ENCODE measurements around the gene CAST.

CAST gene

GRCh38 chr5:96699186-96699820, 37.1 kb downstream of the CAST start:
- FAIRE-seq (no peak), DNase-seq (ENCODE audit: insufficient read length, low spot score) (no peak)
- no peak for TF ChIP-seq CTCF (IDR thresholded peaks at IDR 0.05; ENCODE audit: insufficient read depth, missing control alignments)

- no peak for TF ChIP-seq CTCF (IDR thresholded peaks at IDR 0.05; ENCODE audit: insufficient read depth, missing control alignments)
- peak; percentile 77 for DNase-seq (ENCODE audit: insufficient read length, low spot score)
- no peak for FAIRE-seq
Observed at GRCh38 chr5:96702503-96703383, 40.6 kb downstream of the CAST start.

DNA sequence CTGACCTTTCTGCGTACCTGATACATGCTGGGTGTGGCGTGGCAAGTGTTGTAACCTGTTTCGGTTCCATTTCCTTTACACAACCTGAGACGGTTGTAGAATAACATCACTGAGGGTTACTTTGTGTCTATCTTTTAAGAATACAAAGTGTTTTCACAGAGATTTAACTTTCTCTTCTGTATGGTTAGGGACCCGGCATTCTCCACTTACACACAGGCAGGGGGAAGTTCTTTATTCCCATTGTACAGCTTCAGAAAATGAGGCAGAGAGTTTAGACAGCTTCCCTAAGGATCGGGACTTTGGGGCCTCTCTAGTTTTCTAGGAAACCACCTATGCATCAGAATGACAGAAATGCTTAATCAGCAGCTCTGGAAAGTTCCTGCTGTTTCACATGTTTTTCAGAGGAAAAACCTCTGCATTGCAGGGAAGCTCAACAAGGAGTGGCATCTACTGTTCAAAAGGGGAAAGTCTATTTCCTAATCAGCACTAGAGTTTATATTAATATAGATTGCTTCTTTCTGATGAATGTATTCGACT, 41.3 kb downstream of the CAST start:
- FAIRE-seq (no peak), DNase-seq (ENCODE audit: insufficient read length, low spot score) (no peak)
- TF ChIP-seq CTCF (IDR thresholded peaks at IDR 0.05; ENCODE audit: insufficient read depth, missing control alignments), result no peak

DNA sequence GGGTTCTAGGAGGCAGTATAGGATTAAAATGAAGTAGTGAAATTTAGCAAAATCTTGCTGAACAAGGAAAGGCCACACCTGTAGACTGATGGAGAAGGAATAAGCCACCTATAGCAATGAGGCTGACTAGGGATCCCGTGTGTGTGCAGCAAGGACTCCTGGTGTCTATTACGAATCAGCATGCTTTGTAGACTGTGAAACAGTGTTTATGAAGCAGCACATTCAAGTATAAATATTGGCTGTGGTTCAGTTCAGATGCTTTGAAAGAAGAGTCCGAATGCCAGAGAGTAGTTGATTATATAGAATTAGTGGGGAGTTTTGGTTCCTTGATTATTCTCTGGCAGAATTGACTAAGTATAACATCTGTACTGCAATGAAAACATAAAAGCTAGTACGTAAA, 41.8 kb downstream of the CAST start:
- FAIRE-seq, result no peak

DNA sequence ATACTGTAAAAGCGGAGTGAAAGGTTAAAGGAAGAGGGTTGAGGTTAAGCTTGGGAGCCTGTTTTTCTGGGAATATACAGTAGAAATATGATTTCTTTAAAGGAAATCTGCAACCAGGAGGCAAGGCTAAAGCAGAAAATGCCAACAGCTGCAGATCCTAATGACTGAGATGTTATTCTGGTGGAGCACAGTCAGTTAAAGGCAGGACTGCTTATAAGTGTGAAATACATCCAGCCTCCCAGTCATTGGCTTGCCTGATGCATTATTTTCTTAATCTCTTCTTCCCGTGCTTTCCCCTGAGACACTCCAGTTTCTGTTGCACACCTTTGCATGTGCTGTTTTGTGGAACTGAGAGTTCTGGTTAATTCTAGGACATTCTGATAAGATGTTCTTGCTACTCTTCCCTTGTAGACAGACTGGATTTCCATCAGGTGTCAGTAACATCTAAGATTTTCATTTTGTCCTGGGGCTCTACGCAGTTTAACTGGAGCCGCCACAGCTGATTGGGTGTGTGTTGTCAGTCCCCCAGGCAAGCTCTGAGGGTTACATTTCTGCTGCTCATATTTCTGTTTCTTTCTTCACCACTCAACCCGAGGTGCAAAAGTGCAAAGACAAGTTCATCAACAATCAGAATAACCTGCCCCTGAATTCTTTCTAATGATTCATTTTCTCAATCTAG, 44.4 kb downstream of the CAST start:
- TF ChIP-seq CTCF (IDR thresholded peaks at IDR 0.05; ENCODE audit: insufficient read depth, missing control alignments), result no peak
- no peak for FAIRE-seq
- DNase-seq (ENCODE audit: insufficient read length, low spot score), result no peak

More for the DNA sequence above, 41.8 kb downstream of the CAST start:
- no peak for TF ChIP-seq CTCF (IDR thresholded peaks at IDR 0.05; ENCODE audit: insufficient read depth, missing control alignments)
- no peak for DNase-seq (ENCODE audit: insufficient read length, low spot score)

GRCh38 chr5:96708600-96708999, 46.4 kb downstream of the CAST start:
- TF ChIP-seq CTCF (IDR thresholded peaks at IDR 0.05; ENCODE audit: insufficient read depth, missing control alignments), result no peak
- DNase-seq (ENCODE audit: insufficient read length, low spot score), result no peak
- FAIRE-seq, result no peak
